IPS DF 19.7 (cell line): ENCODE results near the gene CCDC81.
"Not testable (repeated sequence)": the region's sequence is repeated elsewhere in the genome, so short reads cannot be mapped to it uniquely, and the experiment has no call there.

Experiments
- DNase-seq: peaks from one replicate; pipeline ENCODE4 v3.0.0-alpha.2; 2013; ENCODE audit warnings: low read depth, low spot score

Gene CCDC81

GRCh38 chr11:86374586-86374985 lies at the start of gene CCDC81:
TSS of gene CCDC81 (plus strand) at chr11:86374887. CDS start at chr11:86375164, 277 bp downstream.
- peak; percentile 60 for DNase-seq

GRCh38 chr11:86335131-86335767 lies 39.4 kb upstream of the CCDC81 start:
- DNase-seq = no peak

GRCh38 chr11:86337227-86337626 lies 37.5 kb upstream of the CCDC81 start:
- no peak for DNase-seq

- no peak for DNase-seq
These were observed 33.3 kb upstream of the CCDC81 start for GRCh38 chr11:86341382-86341781.

- no peak for DNase-seq
These were observed 28.2 kb upstream of the CCDC81 start for GRCh38 chr11:86346513-86346912.

GRCh38 chr11:86355256-86355655 lies 19.4 kb upstream of the CCDC81 start:
- no peak for DNase-seq

GRCh38 chr11:86357412-86357811 lies 17.3 kb upstream of the CCDC81 start:
- DNase-seq = not testable (repeated sequence)

GRCh38 chr11:86358720-86359119 lies 16.0 kb upstream of the CCDC81 start:
- DNase-seq = no peak

GRCh38 chr11:86360775-86361395 lies 13.8 kb upstream of the CCDC81 start:
- no peak for DNase-seq

- DNase-seq = no peak
These were observed 11.3 kb upstream of the CCDC81 start for GRCh38 chr11:86363424-86363823.

GRCh38 chr11:86365546-86365945 lies 9.1 kb upstream of the CCDC81 start:
- no peak for DNase-seq

GRCh38 chr11:86369668-86370067 lies 5.0 kb upstream of the CCDC81 start:
- DNase-seq = no peak

- DNase-seq = no peak
These were observed 4.5 kb upstream of the CCDC81 start for GRCh38 chr11:86370171-86370570.

- DNase-seq = no peak
These were observed 3.6 kb upstream of the CCDC81 start for GRCh38 chr11:86370922-86371594.

GRCh38 chr11:86372041-86372440 lies 2.6 kb upstream of the CCDC81 start:
- DNase-seq = no peak

- no peak for DNase-seq
These were observed 2.1 kb upstream of the CCDC81 start for GRCh38 chr11:86372586-86372985.

- DNase-seq = no peak
These were observed 618 bp upstream of the CCDC81 start for GRCh38 chr11:86374069-86374468.

- DNase-seq = no peak
These were observed 3.3 kb downstream of the CCDC81 start for GRCh38 chr11:86377972-86378371.

- DNase-seq = no peak
These were observed 5.8 kb downstream of the CCDC81 start for GRCh38 chr11:86380295-86381059.

- no peak for DNase-seq
These were observed 8.6 kb downstream of the CCDC81 start for GRCh38 chr11:86383041-86383955.

- no peak for DNase-seq
These were observed 11.6 kb downstream of the CCDC81 start for GRCh38 chr11:86386283-86386682.
